Urinary bladder (tissue), 4 donors: Measurements from ENCODE around the gene NFIL3. TPM values are rescaled to one million over a fixed set of nuclear protein-coding genes. Genes with fewer than 3 reads are reported as not detected.

Experiments used
- DNase-seq: peaks from one replicate; pipeline ENCODE4 v3.0.0-alpha.2; 2015; ENCODE audit errors: extremely low spot score
- H3K27ac ChIP-seq: one replicate; pipeline ENCODE4 v1.5.1; 2013; ENCODE audit warnings: low read depth, mild to moderate bottlenecking, moderate library complexity
- H3K36me3 ChIP-seq: one replicate; pipeline ENCODE4 v1.6.1; 2013; ENCODE audit warnings: mild to moderate bottlenecking, moderate library complexity; ENCODE audit not compliant: insufficient read depth
- H3K4me1 ChIP-seq: one replicate; pipeline ENCODE4 v1.6.1; 2013; ENCODE audit warnings: mild to moderate bottlenecking, moderate library complexity; ENCODE audit not compliant: insufficient read depth
- H3K4me3 ChIP-seq: one replicate; pipeline ENCODE4 v1.5.1; 2013; ENCODE audit warnings: low read depth, low read length
- WGBS: extraction: QIAGEN DNeasy Blood & Tissue Kit; methylation state at CpG from one replicate; pipeline ENCODE4 v1.1.7; 2013; 5-methylcytosine and 5-hydroxymethylcytosine counted together
- polyA plus RNA-seq: library from polyadenylated mRNA; stranded (reverse); fragments of 200-250 nt; gene quantifications from one replicate; pipeline ENCODE4 v1.2.3, GENCODE V29; 2013
- total RNA-seq: library from RNA; depleted of rRNA; stranded (reverse); fragments of >200 nt; gene quantifications from one replicate; pipeline ENCODE4 v1.2.3, GENCODE V29; 2014
- donor health status: healthy with polysubstance abuse.
- donor health status: healthy.

The NFIL3 gene
- total and polyA plus RNA-seq, 2 donors: 14.9 to 50.1 TPM

DNA sequence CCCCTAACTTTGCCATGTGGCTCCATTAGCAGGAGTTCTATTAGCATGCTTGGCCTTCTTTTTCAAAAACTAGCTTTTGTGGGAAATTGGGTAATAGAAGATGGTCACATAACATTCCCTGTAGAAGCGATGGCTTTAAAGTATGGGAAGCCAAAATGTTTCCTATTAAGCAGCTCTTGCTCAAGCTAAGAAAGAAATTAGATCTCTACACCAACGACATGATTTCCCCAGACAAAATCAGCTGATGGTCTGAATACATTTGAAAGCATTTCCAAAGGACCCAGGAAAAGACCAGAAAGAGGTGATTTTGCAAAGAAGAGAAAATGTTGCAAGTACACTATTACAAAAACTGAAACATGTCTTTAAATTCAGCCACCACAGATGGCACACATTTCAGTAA lies 4.8 kb upstream of the NFIL3 start:
- WGBS: 73% methylated on average over 2 of the region's 2 CpGs
- H3K27ac ChIP-seq: no peak overlapping the region
- no peak overlapping the region for H3K4me3 ChIP-seq
- H3K36me3 ChIP-seq: no peaks in the 10 kb centered on the region
- H3K4me1 ChIP-seq: no peaks in the 10 kb centered on the region
- DNase-seq: no peak

DNA sequence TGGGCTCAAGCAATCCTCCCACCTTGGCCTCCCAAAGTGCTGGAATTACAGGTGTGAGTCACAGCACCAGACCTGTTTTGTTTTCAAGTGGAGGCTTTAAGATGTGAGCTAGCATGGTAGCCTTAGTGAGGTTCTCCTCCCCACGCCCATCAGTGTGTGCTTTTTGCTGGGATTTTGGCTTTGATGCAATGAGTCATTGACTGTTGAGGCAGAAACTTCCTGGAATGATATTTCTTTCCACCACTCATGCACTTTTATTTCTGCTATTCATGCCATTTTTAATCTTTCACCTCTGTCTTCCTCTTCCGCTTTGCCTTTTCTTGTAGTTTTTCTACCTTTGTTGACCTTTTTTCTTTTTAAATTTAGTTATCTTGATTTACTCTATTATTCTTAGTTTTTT lies 4.2 kb upstream of the NFIL3 start:
- Histone ChIP-seq H3K4me3 (no peak overlapping the region), H3K4me1 (no peaks in the 10 kb centered on the region), H3K36me3 (no peaks in the 10 kb centered on the region), H3K27ac (no peak overlapping the region)
- 82% methylated on average over 2 of the region's 2 CpGs for WGBS
- DNase-seq: no peak

- no peak overlapping the region for H3K4me3 ChIP-seq
- 44% methylated on average over 3 of the region's 3 CpGs for WGBS
- H3K27ac ChIP-seq: no peak overlapping the region
- no peaks in the 10 kb centered on the region for H3K4me1 ChIP-seq
- H3K36me3 ChIP-seq: no peaks in the 10 kb centered on the region
- no peak for DNase-seq
Observed at GRCh38 chr9:91426123-91426745, 2.6 kb upstream of the NFIL3 start.

GRCh38 chr9:91425271-91425670 lies 1.6 kb upstream of the NFIL3 start:
- no peak for DNase-seq
- H3K4me3 ChIP-seq: no peak overlapping the region
- H3K36me3 ChIP-seq: no peaks in the 10 kb centered on the region
- H3K4me1 ChIP-seq: no peaks in the 10 kb centered on the region
- no peak overlapping the region for H3K27ac ChIP-seq
- 67% methylated on average over 9 of the region's 9 CpGs for WGBS

DNA sequence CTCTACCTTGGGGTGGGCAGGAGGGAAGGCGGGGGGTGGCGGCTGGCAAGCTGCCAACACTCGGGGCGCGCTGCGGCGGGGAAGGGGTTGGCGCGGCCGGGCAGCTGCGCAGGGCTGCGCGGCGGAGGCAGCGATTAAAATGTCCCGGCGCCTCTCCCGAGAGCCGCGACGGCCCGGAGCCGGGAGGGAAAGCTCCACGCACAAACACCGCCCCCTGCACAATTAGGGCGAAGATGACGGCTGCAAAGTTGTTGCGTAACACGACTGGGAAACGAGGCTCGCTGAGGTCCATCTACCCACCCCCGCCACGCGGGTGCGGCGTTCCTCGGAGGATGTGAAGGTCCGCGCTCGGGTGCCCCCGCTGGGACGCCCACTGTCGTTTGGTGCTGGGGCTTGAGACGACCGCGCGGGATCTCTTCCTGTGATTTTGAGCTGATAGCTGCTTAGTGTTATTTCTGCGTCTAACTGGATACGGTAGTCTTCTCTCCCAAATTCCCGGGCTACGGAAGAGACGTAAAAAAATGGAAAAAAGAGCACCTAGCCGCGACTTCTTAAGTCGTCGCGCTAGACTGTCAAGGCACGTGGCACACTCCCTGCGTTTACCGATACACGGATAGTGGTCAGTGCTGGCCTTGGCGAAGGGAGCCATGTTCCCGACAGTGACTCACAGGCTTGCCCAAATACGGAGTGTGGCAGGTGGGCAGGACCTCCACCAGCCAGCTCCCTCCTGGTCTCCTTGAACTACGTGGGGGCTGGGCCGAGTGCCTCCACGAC lies 958 bp upstream of the NFIL3 start:
- no peaks in the 10 kb centered on the region for H3K36me3 ChIP-seq
- H3K4me1 ChIP-seq: no peaks in the 10 kb centered on the region
- 1% methylated on average over 67 of the region's 67 CpGs for WGBS
- H3K27ac ChIP-seq: peak overlapping the region; percentile 99
- DNase-seq: no peak
- peak overlapping the region; percentile 94 for H3K4me3 ChIP-seq

GRCh38 chr9:91422758-91423711 lies 597 bp downstream of the NFIL3 start:
- no peak for DNase-seq
- no peaks in the 10 kb centered on the region for H3K36me3 ChIP-seq
- peak overlapping the region; percentile 93 for H3K27ac ChIP-seq
- H3K4me3 ChIP-seq: peak overlapping the region; percentile 94
- H3K4me1 ChIP-seq: no peaks in the 10 kb centered on the region
- under 1% methylated on average over 75 of the region's 76 CpGs for WGBS

DNA sequence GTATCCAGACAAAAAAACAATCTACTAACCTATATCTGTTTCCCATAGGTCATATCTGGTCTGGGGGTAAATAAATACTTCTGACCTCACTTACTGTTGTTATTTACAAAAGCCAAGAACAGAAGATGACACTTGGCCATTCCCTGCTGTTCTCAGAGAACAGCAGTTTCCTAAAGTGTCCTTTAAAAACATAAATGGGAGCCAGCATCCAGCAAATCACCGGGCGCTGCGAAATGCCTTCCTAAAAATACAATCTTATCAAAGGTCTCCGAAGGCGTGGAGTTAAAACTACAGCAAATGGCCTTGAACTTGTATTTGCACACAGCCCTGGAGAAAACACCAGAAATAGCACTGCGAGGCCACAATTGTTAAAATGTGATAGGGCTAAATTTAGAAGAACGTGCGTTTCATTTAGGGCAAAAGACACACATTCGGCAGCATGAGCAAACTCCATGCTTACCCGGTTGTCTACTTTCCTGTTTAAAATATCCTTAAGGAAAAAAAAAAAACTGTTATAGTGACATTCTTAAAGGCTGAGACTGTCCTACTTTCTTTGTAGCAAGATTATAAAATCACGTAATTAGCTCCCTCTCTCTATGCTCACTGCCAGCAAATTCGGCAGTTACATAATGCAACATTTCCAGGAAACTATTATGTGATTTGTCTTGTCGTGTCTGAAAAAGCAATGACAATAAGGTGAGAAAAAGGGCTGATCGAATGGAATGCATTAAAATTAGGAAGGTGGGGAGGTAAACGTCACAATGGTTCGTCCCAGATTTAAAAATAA lies 1.5 kb downstream of the NFIL3 start:
- 3% methylated on average over 16 of the region's 16 CpGs for WGBS
- no peaks in the 10 kb centered on the region for H3K36me3 ChIP-seq
- no peak for DNase-seq
- peak overlapping the region; percentile 94 for H3K4me3 ChIP-seq
- peaks cover 1% of the 10 kb centered on the region for H3K4me1 ChIP-seq
- H3K27ac ChIP-seq: peak overlapping the region; percentile 93

GRCh38 chr9:91421128-91421765 lies 2.4 kb downstream of the NFIL3 start:
- 2% methylated on average over 68 of the region's 69 CpGs for WGBS
- peak overlapping the region; percentile 35 for H3K27ac ChIP-seq
- peak overlapping the region; percentile 94 for H3K4me3 ChIP-seq
- H3K4me1 ChIP-seq: peaks cover 1% of the 10 kb centered on the region
- DNase-seq: no peak
- no peaks in the 10 kb centered on the region for H3K36me3 ChIP-seq

DNA sequence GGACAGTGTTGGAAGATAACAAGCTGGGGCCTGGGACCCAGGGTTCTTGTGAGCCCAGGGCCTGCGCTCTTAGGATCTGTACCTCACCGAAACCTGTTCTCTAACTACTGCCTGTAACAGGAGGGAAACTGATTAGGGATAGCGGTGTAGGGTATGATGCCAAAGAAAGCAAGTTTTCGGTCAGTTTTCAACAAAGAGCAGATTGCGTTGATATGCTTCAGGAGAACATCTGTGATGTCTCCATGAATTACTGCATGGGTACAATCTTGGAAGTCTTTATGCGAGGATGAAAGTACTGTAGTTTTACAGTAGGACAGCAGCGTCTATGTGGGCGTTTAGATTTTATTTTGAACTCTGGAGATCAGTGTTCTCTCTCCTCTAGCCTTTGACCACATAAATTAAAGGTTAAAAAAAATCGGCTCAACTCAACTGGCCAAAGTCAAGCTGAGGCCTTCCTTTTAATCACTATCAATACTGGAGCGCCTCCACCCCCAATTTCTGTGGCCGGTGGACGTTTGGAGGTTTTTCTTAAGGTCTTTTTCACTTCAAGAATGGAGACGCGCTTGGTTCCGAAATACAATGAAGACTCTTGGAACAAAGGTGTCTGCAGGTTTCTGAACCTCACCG lies 3.0 kb downstream of the NFIL3 start:
- no peak for DNase-seq
- Histone ChIP-seq H3K36me3 (no peaks in the 10 kb centered on the region), H3K4me1 (peaks cover 1% of the 10 kb centered on the region), H3K27ac (peak overlapping the region; percentile 35), H3K4me3 (peak overlapping the region; percentile 94)
- 53% methylated on average over 16 of the region's 16 CpGs for WGBS

- Histone ChIP-seq H3K36me3 (no peaks in the 10 kb centered on the region), H3K4me3 (no peak overlapping the region), H3K27ac (peak overlapping the region; percentile 29), H3K4me1 (peaks cover 1% of the 10 kb centered on the region)
- DNase-seq: no peak
- WGBS: 71% methylated on average over 10 of the region's 10 CpGs
Observed at GRCh38 chr9:91419222-91420191, 4.1 kb downstream of the NFIL3 start.

GRCh38 chr9:91418215-91418610 lies 5.4 kb downstream of the NFIL3 start:
- DNase-seq: no peak
- no peaks in the 10 kb centered on the region for H3K36me3 ChIP-seq
- no peak overlapping the region for H3K27ac ChIP-seq
- peaks cover 1% of the 10 kb centered on the region for H3K4me1 ChIP-seq
- no peak overlapping the region for H3K4me3 ChIP-seq
